ENCODE measurements around the gene ELOA.
A peak's percentile ranks its signal among the peaks of the same experiment; 100 is the strongest.
"Not testable (repeated sequence)": the region's sequence is repeated elsewhere in the genome, so short reads cannot be mapped to it uniquely, and the experiment has no call there.

Gene ELOA

GRCh38 chr1:23793018-23793781 lies 49.9 kb downstream of the ELOA start:
- peak; percentile 63 for DNase-seq (ENCODE audit: low read depth)
- H3K4me3 ChIP-seq (ENCODE audit: low read depth, low read length): no peak overlapping the region
- no peak for TF ChIP-seq CTCF (conservative IDR thresholded peaks at IDR 0.05; ENCODE audit: low read depth, low read length)

GRCh38 chr1:23793861-23794731 lies 50.8 kb downstream of the ELOA start:
- H3K4me3 ChIP-seq (ENCODE audit: low read depth, low read length): no peak overlapping the region
- no peak for DNase-seq (ENCODE audit: low read depth)
- TF ChIP-seq CTCF (conservative IDR thresholded peaks at IDR 0.05; ENCODE audit: low read depth, low read length): no peak

GRCh38 chr1:23794732-23795182 lies 51.5 kb downstream of the ELOA start:
- H3K4me3 ChIP-seq (ENCODE audit: low read depth, low read length); DNase-seq (ENCODE audit: low read depth): not testable (repeated sequence)

GRCh38 chr1:23795676-23796465 lies 52.6 kb downstream of the ELOA start:
- H3K4me3 ChIP-seq (ENCODE audit: low read depth, low read length): no peak overlapping the region
- no peak for TF ChIP-seq CTCF (conservative IDR thresholded peaks at IDR 0.05; ENCODE audit: low read depth, low read length)
- no peak for DNase-seq (ENCODE audit: low read depth)

GRCh38 chr1:23796466-23797271 lies 53.4 kb downstream of the ELOA start:
- TF ChIP-seq CTCF (conservative IDR thresholded peaks at IDR 0.05; ENCODE audit: low read depth, low read length): peak; percentile 3
- no peak overlapping the region for H3K4me3 ChIP-seq (ENCODE audit: low read depth, low read length)
- no peak for DNase-seq (ENCODE audit: low read depth)

- no peak for DNase-seq (ENCODE audit: low read depth)
- TF ChIP-seq CTCF (conservative IDR thresholded peaks at IDR 0.05; ENCODE audit: low read depth, low read length): no peak
- H3K4me3 ChIP-seq (ENCODE audit: low read depth, low read length): no peak overlapping the region
Observed at GRCh38 chr1:23797478-23798448, 54.5 kb downstream of the ELOA start.
